CD4-positive, alpha-beta T cell (primary cell): ENCODE data around the gene NKAIN1. TPM values are rescaled to one million over a fixed set of nuclear protein-coding genes. Genes with fewer than 3 reads are reported as not detected.

Experiments used
- ATAC-seq: fragments of 200-7000 bp; cut with Tn5 transposase; one replicate; pipeline ENCODE4 v1.10.0; 2022; ENCODE audit warnings: mild to moderate bottlenecking; ENCODE audit not compliant: poor library complexity
- CTCF ChIA-PET: fragments of 350-600 bp; sonication (Branson Sonifier 250); formaldehyde crosslinking; loops from one replicate; lab custom pipeline; 2021; ENCODE audit warnings: antibody characterized with exemption, inconsistent platforms; lab: Charles Lee
- POLR2A ChIA-PET: fragments of 350-600 bp; sonication (Branson Sonifier 250); formaldehyde crosslinking; loops from one replicate; lab custom pipeline; 2021; ENCODE audit warnings: antibody characterized with exemption, inconsistent platforms; lab: Charles Lee
- DNase-seq, 14 experiments: peaks; one replicate each; pipeline ENCODE4 v3.0.0-alpha.2; 2013 to 2020; ENCODE audit warnings: mixed read lengths in 2 of 14
- H3K27ac ChIP-seq, 2 donors: one replicate each; pipeline versions ENCODE4 v1.5.1 to v1.7.0; 2013; ENCODE audit warnings: low read length in 2 of 2, low read depth in 1 of 2, mild to moderate bottlenecking in 1 of 2
- H3K27me3 ChIP-seq, 2 experiments: 1 replicate in 1 of 2; 2 replicates in 1 of 2; pipeline versions ENCODE4 v1.6.1 to v1.7.0; 2013; ENCODE audit warnings: low read length in 2 of 2, control low read depth in 1 of 2, mild to moderate bottlenecking in 1 of 2, moderate library complexity in 1 of 2; ENCODE audit not compliant: insufficient read depth in 2 of 2, control insufficient read depth in 1 of 2
- H3K36me3 ChIP-seq: one replicate; pipeline ENCODE4 v1.6.1; 2013; ENCODE audit warnings: low read length, control low read depth; ENCODE audit not compliant: insufficient read depth
- H3K4me1 ChIP-seq: one replicate; pipeline ENCODE4 v1.6.1; 2013; ENCODE audit warnings: low read length, control low read depth; ENCODE audit not compliant: insufficient read depth
- H3K4me3 ChIP-seq: one replicate; pipeline ENCODE4 v1.5.1; 2013; ENCODE audit warnings: mild to moderate bottlenecking, low read length, moderate library complexity
- H3K9me3 ChIP-seq, 2 experiments: 1 replicate in 1 of 2; 2 replicates in 1 of 2; pipeline versions ENCODE4 v1.6.1 to v1.7.0; 2013; ENCODE audit warnings: low read length in 2 of 2, mild to moderate bottlenecking in 2 of 2, control low read depth in 1 of 2, moderate library complexity in 1 of 2; ENCODE audit not compliant: control insufficient read depth in 1 of 2, insufficient read depth in 1 of 2
- H3K27ac Mint-ChIP-seq: one replicate; pipeline ENCODE4 v1.8.0; 2020; ENCODE audit warnings: mixed read lengths
- H3K27me3 Mint-ChIP-seq: one replicate; pipeline ENCODE4 v1.8.0; 2021; ENCODE audit warnings: mixed read lengths
- H3K36me3 Mint-ChIP-seq: one replicate; pipeline ENCODE4 v1.8.0; 2021; ENCODE audit warnings: low read depth, mixed read lengths
- H3K4me1 Mint-ChIP-seq: one replicate; pipeline ENCODE4 v1.8.0; 2021; ENCODE audit warnings: low read depth, mixed read lengths
- H3K4me3 Mint-ChIP-seq: one replicate; pipeline ENCODE4 v1.8.0; 2020; ENCODE audit warnings: mild to moderate bottlenecking, mixed read lengths
- H3K9me3 Mint-ChIP-seq: one replicate; pipeline ENCODE4 v1.8.0; 2020; ENCODE audit warnings: mixed read lengths
- CTCF ChIP-seq: fragments of 200-600 bp; IDR thresholded peaks from one replicate; pipeline ENCODE4 v1.8.0; 2022; ENCODE audit warnings: antibody characterized with exemption, mild to moderate bottlenecking
- intact Hi-C, 2 experiments: fragments of 100-400 bp; cut with DNase I in 1 of 2; cut with micrococcal nuclease in 1 of 2; formaldehyde crosslinking; loops; one replicate each; pipeline versions ENCODE4 v1.15.1 to v1.9.0; 2023 to 2025; cut with DNase I, micrococcal nuclease
- total RNA-seq, 174 experiments: library from RNA in 2 of 174; stranded (reverse) in 2 of 174; gene quantifications; one replicate each; pipeline ENCODE4 v1.2.3 and lab custom pipeline; 2021 to 2026

The NKAIN1 gene
- total RNA-seq, 2 experiments from 2014 or later, result not detected

GRCh38 chr1:31199949-31200348 is 39.7 kb downstream of the NKAIN1 start:
- Mint-ChIP-seq H3K4me3 (no peak overlapping the region), H3K36me3 (no peaks in the 10 kb centered on the region), H3K4me1 (no peaks in the 10 kb centered on the region), H3K27ac (no peak overlapping the region), H3K9me3 (no peaks in the 10 kb centered on the region), H3K27me3 (peaks cover 8% of the 10 kb centered on the region)
- ChIA-PET POLR2A (no interaction called here), CTCF (no interaction called here)
- Histone ChIP-seq H3K36me3 (no peaks in the 10 kb centered on the region), H3K4me1 (no peaks in the 10 kb centered on the region), H3K27ac (no peak overlapping the region), H3K4me3 (no peak overlapping the region), H3K27me3 (no peaks in the 10 kb centered on the region), H3K9me3 (no peaks in the 10 kb centered on the region)
- no peak for TF ChIP-seq CTCF
- no peak for DNase-seq
- ATAC-seq, result no peak
- intact Hi-C loops, result no loop called here

- H3K27me3 ChIP-seq, result no peaks in the 10 kb centered on the region
- H3K36me3 Mint-ChIP-seq, result no peaks in the 10 kb centered on the region
- no peak overlapping the region for H3K4me3 Mint-ChIP-seq
- no peak for ATAC-seq
- peaks cover 8% of the 10 kb centered on the region for H3K27me3 Mint-ChIP-seq
- H3K9me3 ChIP-seq, result no peaks in the 10 kb centered on the region
- DNase-seq, result no peak
- ChIA-PET CTCF (no interaction called here), POLR2A (no interaction called here)
- H3K4me1 ChIP-seq, result no peaks in the 10 kb centered on the region
- no peaks in the 10 kb centered on the region for H3K4me1 Mint-ChIP-seq
- TF ChIP-seq CTCF, result no peak
- no peak overlapping the region for H3K27ac ChIP-seq
- intact Hi-C loops, result no loop called here
- H3K9me3 Mint-ChIP-seq, result no peaks in the 10 kb centered on the region
- no peaks in the 10 kb centered on the region for H3K36me3 ChIP-seq
- H3K4me3 ChIP-seq, result no peak overlapping the region
- no peak overlapping the region for H3K27ac Mint-ChIP-seq
Measured at GRCh38 chr1:31199236-31199790, 40.4 kb downstream of the NKAIN1 start.

- no peak overlapping the region for H3K4me3 ChIP-seq
- intact Hi-C loops, result no loop called here
- Mint-ChIP-seq H3K9me3 (no peaks in the 10 kb centered on the region), H3K27ac (no peak overlapping the region), H3K4me3 (no peak overlapping the region), H3K4me1 (no peaks in the 10 kb centered on the region), H3K27me3 (peaks cover 4% of the 10 kb centered on the region), H3K36me3 (no peaks in the 10 kb centered on the region)
- no peaks in the 10 kb centered on the region for H3K27me3 ChIP-seq
- ChIA-PET CTCF (no interaction called here), POLR2A (no interaction called here)
- H3K27ac ChIP-seq, result no peak overlapping the region
- TF ChIP-seq CTCF, result no peak
- DNase-seq, result no peak
- H3K4me1 ChIP-seq, result no peaks in the 10 kb centered on the region
- ATAC-seq, result no peak
- H3K36me3 ChIP-seq, result no peaks in the 10 kb centered on the region
- no peaks in the 10 kb centered on the region for H3K9me3 ChIP-seq
Measured at GRCh38 chr1:31198600-31198999, 41.1 kb downstream of the NKAIN1 start.
